ENCODE measurements around the gene HIRA. TPM values are rescaled to one million over a fixed set of nuclear protein-coding genes. Genes with fewer than 3 reads are reported as not detected.

The HIRA gene
- total RNA-seq, 1 experiment from 2014 or later = 20.0 TPM

GRCh38 chr22:19429950-19430889 lies 1.3 kb downstream of the HIRA start:
- H3K9me3 ChIP-seq (ENCODE audit: low read length) = no peaks in the 10 kb centered on the region
- no peaks in the 10 kb centered on the region for H3K9me2 ChIP-seq (replicated peaks; ENCODE audit: insufficient read depth, low read length)
- H3K4me3 ChIP-seq (ENCODE audit: low read length) = peak overlapping the region; percentile 99
- peak overlapping the region; percentile 78 for H3K27ac ChIP-seq (ENCODE audit: low read length)
- peaks cover 65% of the 10 kb centered on the region for H3K4me1 ChIP-seq (ENCODE audit: low read length)
- H3K36me3 ChIP-seq (ENCODE audit: insufficient read depth, low read length) = peaks cover 26% of the 10 kb centered on the region; the same call in 1 of the 2 replicates
- no peak overlapping the region for H2AFZ ChIP-seq (ENCODE audit: low read length)
- peaks cover 86% of the 10 kb centered on the region for H3K79me2 ChIP-seq (ENCODE audit: low read length)
- peak overlapping the region; percentile 88 for H3K4me2 ChIP-seq (ENCODE audit: low read depth, low read length, poor library complexity, severe bottlenecking)
- H3K27me3 ChIP-seq (ENCODE audit: low read length) = no peaks in the 10 kb centered on the region
- DNase-seq = peak; percentile 76
- H4K20me1 ChIP-seq (ENCODE audit: insufficient read depth, low read depth, low read length) = peaks cover 42% of the 10 kb centered on the region
- H3K9ac ChIP-seq (ENCODE audit: low read length) = peak overlapping the region; percentile 99

DNA sequence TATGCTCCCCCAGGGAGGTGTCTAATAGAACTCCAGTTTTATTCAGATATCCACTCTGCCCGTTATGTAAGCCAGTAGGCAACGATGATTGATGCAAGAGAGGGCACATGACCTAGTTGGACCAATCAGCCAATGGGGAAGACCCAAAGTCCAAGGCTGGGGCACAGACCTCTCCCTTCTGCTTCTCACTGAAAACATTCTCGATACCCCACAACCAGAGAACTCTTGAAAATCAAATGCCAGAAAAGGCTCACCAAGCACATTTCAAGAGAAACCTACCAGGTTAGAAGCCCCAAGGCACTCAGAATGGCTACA lies 7.4 kb downstream of the HIRA start:
- H3K9ac ChIP-seq (ENCODE audit: low read length) = no peak overlapping the region
- no peaks in the 10 kb centered on the region for H3K27me3 ChIP-seq (ENCODE audit: low read length)
- H3K4me3 ChIP-seq (ENCODE audit: low read length) = no peak overlapping the region
- peaks cover 69% of the 10 kb centered on the region for H3K4me1 ChIP-seq (ENCODE audit: low read length)
- H4K20me1 ChIP-seq (ENCODE audit: insufficient read depth, low read depth, low read length) = peaks cover 44% of the 10 kb centered on the region
- no peak overlapping the region for H3K4me2 ChIP-seq (ENCODE audit: low read depth, low read length, poor library complexity, severe bottlenecking)
- H3K9me2 ChIP-seq (replicated peaks; ENCODE audit: insufficient read depth, low read length) = no peaks in the 10 kb centered on the region
- H3K27ac ChIP-seq (ENCODE audit: low read length) = no peak overlapping the region
- H3K9me3 ChIP-seq (ENCODE audit: low read length) = no peaks in the 10 kb centered on the region
- H2AFZ ChIP-seq (ENCODE audit: low read length) = no peak overlapping the region
- peaks cover 100% of the 10 kb centered on the region for H3K79me2 ChIP-seq (ENCODE audit: low read length)
- peaks cover 26% of the 10 kb centered on the region; the same call in 1 of the 2 replicates for H3K36me3 ChIP-seq (ENCODE audit: insufficient read depth, low read length)
- DNase-seq = no peak

DNA sequence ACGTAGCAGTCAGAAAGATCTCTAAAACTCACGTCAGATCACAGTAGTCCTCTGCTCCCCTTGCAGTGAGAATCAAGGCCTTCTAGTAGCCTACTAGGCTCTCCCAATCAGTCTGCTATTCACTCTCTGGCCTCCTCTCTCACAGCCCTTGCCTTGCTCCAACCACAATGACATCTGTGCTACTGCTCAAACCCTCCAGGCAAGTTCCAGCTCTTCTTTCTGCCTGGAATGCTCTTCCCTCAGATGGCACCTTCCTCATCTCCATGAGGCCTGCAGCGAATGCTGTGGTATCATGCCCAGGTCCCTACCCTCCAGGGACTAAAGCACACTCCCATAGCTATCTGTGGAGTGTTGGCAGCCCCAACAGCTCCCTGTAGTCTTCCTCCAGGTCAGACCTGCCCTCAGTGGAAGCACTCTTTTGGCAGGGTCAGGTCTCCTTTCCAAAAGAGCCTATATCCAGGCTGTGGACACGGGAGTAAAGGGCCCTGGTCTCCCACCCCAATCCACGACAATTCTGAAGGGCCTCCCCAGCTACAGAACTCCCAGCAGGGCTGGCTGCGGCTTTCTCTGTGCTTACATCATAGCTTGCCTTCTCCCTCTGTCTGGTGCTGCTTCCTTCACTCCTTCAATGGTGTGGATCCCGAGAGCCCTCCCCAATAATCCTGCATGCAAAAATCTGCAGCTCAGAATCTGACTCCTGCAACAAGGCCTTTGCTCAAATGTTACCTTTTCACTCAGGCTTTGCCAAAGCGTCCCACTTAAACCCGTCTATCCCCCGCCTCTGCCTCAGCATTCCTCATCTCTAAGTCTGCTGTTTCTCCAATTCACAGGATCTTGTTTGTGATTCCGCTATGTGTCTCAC lies 8.9 kb downstream of the HIRA start:
- DNase-seq = no peak
- Histone ChIP-seq H2AFZ (ENCODE audit: low read length) (no peak overlapping the region), H3K9me2 (replicated peaks; ENCODE audit: insufficient read depth, low read length) (no peaks in the 10 kb centered on the region), H3K4me3 (ENCODE audit: low read length) (no peak overlapping the region), H3K36me3 (ENCODE audit: insufficient read depth, low read length) (peaks cover 14% of the 10 kb centered on the region; the same call in 1 of the 2 replicates), H3K27me3 (ENCODE audit: low read length) (no peaks in the 10 kb centered on the region), H3K4me1 (ENCODE audit: low read length) (peaks cover 64% of the 10 kb centered on the region), H3K79me2 (ENCODE audit: low read length) (peaks cover 100% of the 10 kb centered on the region), H4K20me1 (ENCODE audit: insufficient read depth, low read depth, low read length) (peaks cover 42% of the 10 kb centered on the region; the same call in 1 of the 2 replicates), H3K27ac (ENCODE audit: low read length) (no peak overlapping the region), H3K9ac (ENCODE audit: low read length) (no peak overlapping the region), H3K9me3 (ENCODE audit: low read length) (no peaks in the 10 kb centered on the region), H3K4me2 (ENCODE audit: low read depth, low read length, poor library complexity, severe bottlenecking) (no peak overlapping the region)

DNA sequence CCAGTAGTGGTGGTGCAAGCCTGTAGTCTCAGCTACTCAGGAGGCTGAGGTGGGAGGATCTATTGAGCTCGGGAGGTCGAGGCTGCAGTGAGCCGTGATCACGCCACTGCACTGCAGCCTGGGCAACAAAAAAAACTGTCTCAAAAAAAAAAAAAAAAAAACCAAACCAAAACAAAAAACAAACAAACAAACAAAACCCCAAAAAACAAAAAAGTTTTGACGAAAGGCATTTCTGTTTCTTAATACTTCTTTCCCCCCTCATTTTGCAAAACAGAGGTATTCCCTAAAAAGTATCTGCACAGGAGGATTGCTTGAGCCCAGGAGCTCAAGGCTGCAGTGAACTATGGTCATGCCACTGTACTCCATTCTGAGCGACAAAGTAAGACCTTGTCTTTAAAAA lies 11.2 kb downstream of the HIRA start:
- Histone ChIP-seq H3K79me2 (ENCODE audit: low read length) (peaks cover 100% of the 10 kb centered on the region), H3K27ac (ENCODE audit: low read length) (peak overlapping the region; percentile 73; the same call in 1 of the 2 replicates), H3K9ac (ENCODE audit: low read length) (no peak overlapping the region), H4K20me1 (ENCODE audit: insufficient read depth, low read depth, low read length) (peaks cover 26% of the 10 kb centered on the region; the same call in 1 of the 2 replicates), H3K4me1 (ENCODE audit: low read length) (peaks cover 43% of the 10 kb centered on the region), H3K36me3 (ENCODE audit: insufficient read depth, low read length) (0 out of 2 replicates have a peak, but pooled peaks cover 4% of the 10 kb centered on the region), H3K9me3 (ENCODE audit: low read length) (no peaks in the 10 kb centered on the region), H3K9me2 (replicated peaks; ENCODE audit: insufficient read depth, low read length) (no peaks in the 10 kb centered on the region), H3K27me3 (ENCODE audit: low read length) (no peaks in the 10 kb centered on the region), H3K4me3 (ENCODE audit: low read length) (no peak overlapping the region), H2AFZ (ENCODE audit: low read length) (no peak overlapping the region), H3K4me2 (ENCODE audit: low read depth, low read length, poor library complexity, severe bottlenecking) (no peak overlapping the region)
- DNase-seq = no peak

GRCh38 chr22:19419464-19420178 lies 11.9 kb downstream of the HIRA start:
- H2AFZ ChIP-seq (ENCODE audit: low read length) = no peak overlapping the region
- H3K9ac ChIP-seq (ENCODE audit: low read length) = no peak overlapping the region
- H3K4me3 ChIP-seq (ENCODE audit: low read length) = no peak overlapping the region
- peaks cover 37% of the 10 kb centered on the region for H3K4me1 ChIP-seq (ENCODE audit: low read length)
- no peaks in the 10 kb centered on the region for H3K9me2 ChIP-seq (replicated peaks; ENCODE audit: insufficient read depth, low read length)
- H3K79me2 ChIP-seq (ENCODE audit: low read length) = peaks cover 100% of the 10 kb centered on the region
- H3K27ac ChIP-seq (ENCODE audit: low read length) = peak overlapping the region; percentile 73
- H4K20me1 ChIP-seq (ENCODE audit: insufficient read depth, low read depth, low read length) = peaks cover 23% of the 10 kb centered on the region; the same call in 1 of the 2 replicates
- DNase-seq = no peak
- 0 out of 2 replicates have a peak, but pooled peaks cover 4% of the 10 kb centered on the region for H3K36me3 ChIP-seq (ENCODE audit: insufficient read depth, low read length)
- peak overlapping the region; percentile 25 for H3K4me2 ChIP-seq (ENCODE audit: low read depth, low read length, poor library complexity, severe bottlenecking)
- H3K9me3 ChIP-seq (ENCODE audit: low read length) = no peaks in the 10 kb centered on the region
- no peaks in the 10 kb centered on the region for H3K27me3 ChIP-seq (ENCODE audit: low read length)

DNA sequence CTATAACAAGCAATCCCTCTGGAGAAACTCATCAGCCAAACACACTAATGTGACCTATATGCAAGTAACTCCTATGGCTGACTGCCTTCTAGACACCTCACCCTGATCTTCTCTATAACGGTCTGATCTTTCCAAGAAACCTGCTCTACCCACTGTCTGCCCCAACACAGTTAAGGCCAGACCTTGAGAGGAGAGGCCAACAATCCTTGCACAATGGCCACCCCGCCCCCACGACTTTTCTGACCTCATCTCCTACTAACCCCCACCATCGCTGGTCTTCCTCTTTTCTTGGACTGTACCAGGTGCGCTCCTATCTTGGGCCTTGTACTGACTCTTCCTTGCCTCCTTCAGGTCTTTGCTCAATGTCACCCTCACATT lies 12.5 kb downstream of the HIRA start:
- Histone ChIP-seq H2AFZ (ENCODE audit: low read length) (no peak overlapping the region), H3K9me3 (ENCODE audit: low read length) (no peaks in the 10 kb centered on the region), H3K4me3 (ENCODE audit: low read length) (no peak overlapping the region), H3K9me2 (replicated peaks; ENCODE audit: insufficient read depth, low read length) (no peaks in the 10 kb centered on the region), H3K9ac (ENCODE audit: low read length) (no peak overlapping the region), H3K4me2 (ENCODE audit: low read depth, low read length, poor library complexity, severe bottlenecking) (peak overlapping the region; percentile 25), H3K79me2 (ENCODE audit: low read length) (peaks cover 100% of the 10 kb centered on the region), H4K20me1 (ENCODE audit: insufficient read depth, low read depth, low read length) (peaks cover 19% of the 10 kb centered on the region; the same call in 1 of the 2 replicates), H3K36me3 (ENCODE audit: insufficient read depth, low read length) (no peaks in the 10 kb centered on the region), H3K27me3 (ENCODE audit: low read length) (no peaks in the 10 kb centered on the region), H3K4me1 (ENCODE audit: low read length) (peaks cover 32% of the 10 kb centered on the region), H3K27ac (ENCODE audit: low read length) (peak overlapping the region; percentile 73)
- DNase-seq = peak; percentile 59

DNA sequence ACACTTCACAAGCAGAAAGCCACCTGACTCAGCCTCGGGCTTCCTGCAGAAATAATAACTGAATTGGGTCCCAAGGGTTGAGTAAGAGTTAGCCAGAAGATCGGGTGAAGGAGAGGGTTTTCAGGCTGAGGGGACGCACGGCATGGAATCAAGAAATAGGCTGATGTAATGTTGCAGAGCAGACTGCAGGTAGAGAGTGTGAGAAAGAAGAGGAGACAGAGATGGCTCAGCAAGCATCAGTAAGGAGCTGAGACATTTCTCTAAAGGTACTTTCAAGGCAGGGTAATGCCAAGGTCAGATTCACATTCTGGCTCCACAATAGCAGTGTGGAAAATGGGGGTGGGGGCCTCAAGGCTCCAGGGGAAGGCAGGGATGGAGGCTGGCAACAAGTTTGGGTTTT lies 18.6 kb downstream of the HIRA start:
- peaks cover 29% of the 10 kb centered on the region for H4K20me1 ChIP-seq (ENCODE audit: insufficient read depth, low read depth, low read length)
- no peak overlapping the region for H3K4me3 ChIP-seq (ENCODE audit: low read length)
- H2AFZ ChIP-seq (ENCODE audit: low read length) = no peak overlapping the region
- H3K4me2 ChIP-seq (ENCODE audit: low read depth, low read length, poor library complexity, severe bottlenecking) = no peak overlapping the region
- no peaks in the 10 kb centered on the region for H3K9me3 ChIP-seq (ENCODE audit: low read length)
- H3K9me2 ChIP-seq (replicated peaks; ENCODE audit: insufficient read depth, low read length) = no peaks in the 10 kb centered on the region
- no peak overlapping the region for H3K9ac ChIP-seq (ENCODE audit: low read length)
- no peak overlapping the region for H3K27ac ChIP-seq (ENCODE audit: low read length)
- H3K27me3 ChIP-seq (ENCODE audit: low read length) = no peaks in the 10 kb centered on the region
- DNase-seq = no peak
- peaks cover 79% of the 10 kb centered on the region for H3K79me2 ChIP-seq (ENCODE audit: low read length)
- H3K4me1 ChIP-seq (ENCODE audit: low read length) = no peaks in the 10 kb centered on the region
- H3K36me3 ChIP-seq (ENCODE audit: insufficient read depth, low read length) = peaks cover 14% of the 10 kb centered on the region; the same call in 1 of the 2 replicates

Data from Karpas-422 (cell line).